Panc1 (cell line): ENCODE results near the gene BAHCC1. TPM values are rescaled to one million over a fixed set of nuclear protein-coding genes. Genes with fewer than 3 reads are reported as not detected.

Experiments used
- ATAC-seq: fragments of 200-7000 bp; cut with Tn5 transposase; 2 replicates; pipeline ENCODE4 v1.9.1; 2020; ENCODE audit warnings: mild to moderate bottlenecking, moderate library complexity
- BruUV-seq: library from RNA; stranded (reverse); fragments of 400-500 nt; replicated peaks from 2 replicates; lab custom pipeline; 2021; lab: Mats Ljungman, UMichigan
- CTCF ChIA-PET: fragments of 300-600 bp; sonication (Branson Sonifier 250); formaldehyde crosslinking; loops from one replicate; lab custom pipeline; 2022; ENCODE audit warnings: antibody characterized with exemption; lab: Charles Lee
- POLR2A ChIA-PET: fragments of 300-600 bp; sonication (Branson Sonifier 250); formaldehyde crosslinking; loops from one replicate; lab custom pipeline; 2022; ENCODE audit warnings: antibody characterized with exemption; lab: Charles Lee
- DNase-seq: peaks from one replicate; pipeline ENCODE4 v3.0.0-alpha.2; 2010; ENCODE audit warnings: low read depth, low spot score
- H3K27ac ChIP-seq: 2 replicates; pipeline ENCODE4 v1.5.1; 2011; ENCODE audit warnings: mild to moderate bottlenecking, low read length, inconsistent platforms
- H3K27me3 ChIP-seq: fragments of 200-500 bp; sonication (Bioruptor generic); 2 replicates; pipeline ENCODE4 v1.6.0; 2014; ENCODE audit warnings: low read length, inconsistent platforms; ENCODE audit not compliant: control insufficient read depth, insufficient read depth
- H3K36me3 ChIP-seq: fragments of 200-500 bp; sonication (Bioruptor generic); 2 replicates; pipeline ENCODE4 v1.5.1; 2014; ENCODE audit warnings: inconsistent platforms, mild to moderate bottlenecking, low read length, moderate library complexity; ENCODE audit not compliant: control insufficient read depth, insufficient read depth
- H3K4me1 ChIP-seq: 2 replicates; pipeline ENCODE4 v1.5.1; 2011; ENCODE audit warnings: inconsistent platforms, mild to moderate bottlenecking, low read length, moderate library complexity; ENCODE audit not compliant: control insufficient read depth, insufficient read depth
- H3K4me3 ChIP-seq, 2 experiments: 2 replicates each; pipeline ENCODE4 v1.5.1; 2011 to 2012; ENCODE audit warnings: low read depth in 2 of 2, low read length in 2 of 2, mild to moderate bottlenecking in 2 of 2, inconsistent platforms in 1 of 2, moderate library complexity in 1 of 2
- H3K9me3 ChIP-seq: fragments of 200-500 bp; sonication (Bioruptor generic); 2 replicates; pipeline ENCODE4 v1.5.1; 2014; ENCODE audit warnings: low read depth, mild to moderate bottlenecking, inconsistent platforms, low read length, moderate library complexity; ENCODE audit not compliant: control insufficient read depth, insufficient read depth
- CTCF ChIP-seq: fragments of 450-650 bp; IDR thresholded peaks from 2 replicates; pipeline ENCODE4 v1.5.1; 2017; ENCODE audit warnings: mild to moderate bottlenecking
- POLR2AphosphoS5 ChIP-seq: IDR thresholded peaks from 2 replicates; pipeline ENCODE4 v1.6.1; 2012; ENCODE audit warnings: mild to moderate bottlenecking, low read depth, low read length, moderate library complexity
- REST ChIP-seq, 2 experiments: IDR thresholded peaks; 2 replicates each; pipeline ENCODE4 v1.6.1; 2011 to 2012; ENCODE audit warnings: low read depth in 2 of 2, control low read depth in 1 of 2, low read length in 1 of 2, mild to moderate bottlenecking in 1 of 2, moderate library complexity in 1 of 2; ENCODE audit not compliant: insufficient read depth in 1 of 2
- SIN3A ChIP-seq: IDR thresholded peaks from 2 replicates; pipeline ENCODE4 v1.6.1; 2012; ENCODE audit warnings: low read depth, mild to moderate bottlenecking, low read length, moderate library complexity, borderline replicate concordance; ENCODE audit not compliant: insufficient read depth
- TCF7L2 ChIP-seq: IDR thresholded peaks from 2 replicates; pipeline ENCODE4 v1.6.1; 2011; ENCODE audit warnings: mild to moderate bottlenecking, low read depth, low read length, inconsistent platforms
- in situ Hi-C: cut with HindIII; loops from 2 replicates; pipeline ENCODE4 v1.10.0; 2016; ENCODE audit warnings: low sequenced_read_pairs, low pct_unique_long_range_greater_than_20kb
- intact Hi-C: fragments of 100-400 bp; cut with micrococcal nuclease; formaldehyde crosslinking; loops from one replicate; pipeline ENCODE4 v1.10.0; 2022; ENCODE audit not compliant: unreplicated experiment
- total RNA-seq: library from RNA; stranded (reverse); gene quantifications from one replicate; pipeline ENCODE4 v1.2.1, GENCODE V29; 2021; ENCODE audit not compliant: unreplicated experiment

Gene BAHCC1
- total RNA-seq, 1 experiment from 2014 or later = 77.4 TPM

GRCh38 chr17:81483085-81483861 is 88.0 kb downstream of the BAHCC1 start:
- Histone ChIP-seq H3K27me3 (no peaks in the 10 kb centered on the region), H3K27ac (peak overlapping the region; percentile 20), H3K4me3 (no peak overlapping the region), H3K36me3 (no peaks in the 10 kb centered on the region; the same call in 1 of the 2 replicates), H3K4me1 (peaks cover 40% of the 10 kb centered on the region), H3K9me3 (no peaks in the 10 kb centered on the region)
- intact Hi-C loops (loop anchor here (10.0 kb wide), 1 partner anchor 228 kb away; no protein-coding TSS in a partner anchor), in situ Hi-C loops (no loop called here)
- BruUV-seq = no TSS peak
- POLR2A ChIA-PET = interaction anchor here (0.6 kb wide), 1 partner anchor 72 kb away, joined by 3 read pairs; no protein-coding TSS in a partner anchor
- no peak for TF ChIP-seq SIN3A
- no peak for TF ChIP-seq REST (IDR thresholded peaks at IDR 0.05; ENCODE audit: insufficient read depth in 1 of 2, low read depth in 2 of 2, low read length in 1 of 2)
- TF ChIP-seq POLR2AphosphoS5 = no peak
- TF ChIP-seq TCF7L2 = no peak
- no peak for TF ChIP-seq CTCF
- CTCF ChIA-PET = interaction anchor here (0.6 kb wide), 2 partner anchors 54 to 88 kb away, joined by 3 read pairs; partner anchors contain the start of gene BAHCC1
- no peak for DNase-seq
- no peak for ATAC-seq

GRCh38 chr17:81483862-81484194 is 88.6 kb downstream of the BAHCC1 start:
- no peak for DNase-seq
- peak overlapping the region; percentile 32 to 49; a peak in 3 of 4 replicates for H3K4me3 ChIP-seq
- no peaks in the 10 kb centered on the region; the same call in 1 of the 2 replicates for H3K36me3 ChIP-seq
- peaks cover 45% of the 10 kb centered on the region for H3K4me1 ChIP-seq
- no peak for TF ChIP-seq POLR2AphosphoS5
- TF ChIP-seq SIN3A = no peak
- ChIA-PET POLR2A (interaction anchor here (0.6 kb wide), 1 partner anchor 72 kb away, joined by 3 read pairs; no protein-coding TSS in a partner anchor), CTCF (interaction anchor here (1.2 kb wide), 1 partner anchor 43 kb away, joined by 3 read pairs; no protein-coding TSS in a partner anchor)
- no TSS peak for BruUV-seq
- intact Hi-C loops = loop anchor here (10.0 kb wide), 1 partner anchor 229 kb away; no protein-coding TSS in a partner anchor
- H3K27me3 ChIP-seq = no peaks in the 10 kb centered on the region
- no peak for ATAC-seq
- no peaks in the 10 kb centered on the region for H3K9me3 ChIP-seq
- H3K27ac ChIP-seq = peak overlapping the region; percentile 64
- in situ Hi-C loops = no loop called here
